SJCRH30 (cell line): ENCODE results near the gene TP53BP2. TPM values are rescaled to one million over a fixed set of nuclear protein-coding genes. Genes with fewer than 3 reads are reported as not detected.
"Not testable (repeated sequence)": the region's sequence is repeated elsewhere in the genome, so short reads cannot be mapped to it uniquely, and the experiment has no call there.

Source experiments
- DNase-seq, 2 experiments: peaks; one replicate each; pipeline ENCODE4 v3.0.0-alpha.2; 2015 to 2020
- H3K27ac ChIP-seq: fragments of 250-450 bp; sonication (Bioruptor Pico); 2 replicates; pipeline ENCODE4 v1.5.1; 2020; ENCODE audit warnings: mild to moderate bottlenecking, moderate library complexity
- H3K27me3 ChIP-seq: fragments of 250-450 bp; sonication (Bioruptor Pico); 2 replicates; pipeline ENCODE4 v1.5.1; 2020; ENCODE audit warnings: mild to moderate bottlenecking, moderate library complexity
- H3K36me3 ChIP-seq: fragments of 250-450 bp; sonication (Bioruptor Pico); 2 replicates; pipeline ENCODE4 v1.5.1; 2020; ENCODE audit warnings: mild to moderate bottlenecking, moderate library complexity
- H3K4me1 ChIP-seq: fragments of 250-450 bp; sonication (Bioruptor Pico); 2 replicates; pipeline ENCODE4 v1.5.1; 2020; ENCODE audit warnings: mild to moderate bottlenecking, moderate library complexity
- H3K4me3 ChIP-seq: fragments of 250-450 bp; sonication (Bioruptor Pico); 2 replicates; pipeline ENCODE4 v1.5.1; 2020; ENCODE audit warnings: mild to moderate bottlenecking, moderate library complexity
- H3K9me3 ChIP-seq: fragments of 250-450 bp; sonication (Bioruptor Pico); replicated peaks from 2 replicates; pipeline ENCODE4 v1.5.1; 2020; ENCODE audit warnings: mild to moderate bottlenecking, moderate library complexity
- total RNA-seq: library from RNA; depleted of rRNA; stranded (reverse); fragments of >200 nt; shearing (Covaris generic); gene quantifications from 2 replicates; pipeline ENCODE4 v1.2.3, GENCODE V29; 2014

Gene TP53BP2
- total RNA-seq, 1 experiment from 2014 or later = 54.4 TPM

- Histone ChIP-seq H3K36me3 (no peaks in the 10 kb centered on the region), H3K27me3 (no peaks in the 10 kb centered on the region), H3K27ac (no peak overlapping the region), H3K9me3 (no peaks in the 10 kb centered on the region), H3K4me3 (no peak overlapping the region), H3K4me1 (no peaks in the 10 kb centered on the region)
- DNase-seq = no peak
Measured at GRCh38 chr1:223827193-223827663, 18.5 kb downstream of the TP53BP2 start.

GRCh38 chr1:223825767-223826748 lies 19.7 kb downstream of the TP53BP2 start:
- no peak overlapping the region for H3K4me3 ChIP-seq
- no peak for DNase-seq
- no peaks in the 10 kb centered on the region for H3K9me3 ChIP-seq
- peaks cover 3% of the 10 kb centered on the region; the same call in 1 of the 2 replicates for H3K36me3 ChIP-seq
- no peaks in the 10 kb centered on the region for H3K4me1 ChIP-seq
- no peak overlapping the region for H3K27ac ChIP-seq
- no peaks in the 10 kb centered on the region for H3K27me3 ChIP-seq

- H3K4me3 ChIP-seq = no peak overlapping the region
- no peak for DNase-seq
- H3K27me3 ChIP-seq = no peaks in the 10 kb centered on the region
- peaks cover 7% of the 10 kb centered on the region for H3K36me3 ChIP-seq
- H3K27ac ChIP-seq = no peak overlapping the region
- no peaks in the 10 kb centered on the region for H3K9me3 ChIP-seq
- H3K4me1 ChIP-seq = peaks cover 9% of the 10 kb centered on the region
Measured at GRCh38 chr1:223824712-223825111, 21.0 kb downstream of the TP53BP2 start.

GRCh38 chr1:223824287-223824686 lies 21.5 kb downstream of the TP53BP2 start:
- no peaks in the 10 kb centered on the region for H3K27me3 ChIP-seq
- H3K4me1 ChIP-seq = peaks cover 11% of the 10 kb centered on the region
- H3K36me3 ChIP-seq = peaks cover 7% of the 10 kb centered on the region
- no peak overlapping the region for H3K27ac ChIP-seq
- H3K4me3 ChIP-seq = no peak overlapping the region
- DNase-seq = no peak
- no peaks in the 10 kb centered on the region for H3K9me3 ChIP-seq

GRCh38 chr1:223820971-223821370 lies 24.8 kb downstream of the TP53BP2 start:
- H3K9me3 ChIP-seq = no peaks in the 10 kb centered on the region
- peaks cover 11% of the 10 kb centered on the region for H3K4me1 ChIP-seq
- no peaks in the 10 kb centered on the region for H3K27me3 ChIP-seq
- H3K4me3 ChIP-seq = no peak overlapping the region
- no peak overlapping the region for H3K27ac ChIP-seq
- DNase-seq = no peak
- H3K36me3 ChIP-seq = peaks cover 21% of the 10 kb centered on the region

GRCh38 chr1:223820515-223820858 lies 25.3 kb downstream of the TP53BP2 start:
- Histone ChIP-seq H3K27ac (no peak overlapping the region), H3K4me1 (peaks cover 11% of the 10 kb centered on the region), H3K27me3 (no peaks in the 10 kb centered on the region), H3K9me3 (no peaks in the 10 kb centered on the region), H3K36me3 (peaks cover 21% of the 10 kb centered on the region), H3K4me3 (no peak overlapping the region)
- no peak for DNase-seq

GRCh38 chr1:223819730-223820514 lies 25.8 kb downstream of the TP53BP2 start:
- DNase-seq = peak; percentile 44 to 57
- Histone ChIP-seq H3K4me1 (peaks cover 16% of the 10 kb centered on the region), H3K36me3 (peaks cover 23% of the 10 kb centered on the region), H3K9me3 (no peaks in the 10 kb centered on the region), H3K27ac (peak overlapping the region; percentile 2; the same call in 1 of the 2 replicates), H3K4me3 (no peak overlapping the region), H3K27me3 (no peaks in the 10 kb centered on the region)

GRCh38 chr1:223817265-223817664 lies 28.5 kb downstream of the TP53BP2 start:
- not testable (repeated sequence) for H3K27me3 ChIP-seq, H3K4me3 ChIP-seq, H3K27ac ChIP-seq, DNase-seq, H3K9me3 ChIP-seq
- Histone ChIP-seq H3K4me1 (peaks cover 19% of the 10 kb centered on the region), H3K36me3 (peaks cover 42% of the 10 kb centered on the region)

- Histone ChIP-seq H3K36me3 (peaks cover 47% of the 10 kb centered on the region), H3K27me3 (no peaks in the 10 kb centered on the region), H3K27ac (no peak overlapping the region), H3K4me3 (no peak overlapping the region), H3K9me3 (no peaks in the 10 kb centered on the region), H3K4me1 (peaks cover 19% of the 10 kb centered on the region)
- no peak for DNase-seq
Measured at GRCh38 chr1:223815865-223816264, 29.9 kb downstream of the TP53BP2 start.

GRCh38 chr1:223815020-223815853 lies 30.5 kb downstream of the TP53BP2 start:
- H3K4me3 ChIP-seq = no peak overlapping the region
- peaks cover 46% of the 10 kb centered on the region for H3K36me3 ChIP-seq
- DNase-seq = no peak
- H3K27me3 ChIP-seq = no peaks in the 10 kb centered on the region
- no peaks in the 10 kb centered on the region for H3K9me3 ChIP-seq
- no peak overlapping the region for H3K27ac ChIP-seq
- H3K4me1 ChIP-seq = peaks cover 16% of the 10 kb centered on the region

GRCh38 chr1:223813645-223814044 lies 32.1 kb downstream of the TP53BP2 start:
- no peak overlapping the region for H3K27ac ChIP-seq
- no peaks in the 10 kb centered on the region for H3K9me3 ChIP-seq
- peaks cover 8% of the 10 kb centered on the region for H3K4me1 ChIP-seq
- no peak overlapping the region for H3K4me3 ChIP-seq
- H3K36me3 ChIP-seq = peaks cover 59% of the 10 kb centered on the region
- DNase-seq = no peak
- H3K27me3 ChIP-seq = no peaks in the 10 kb centered on the region

- no peaks in the 10 kb centered on the region; the same call in 1 of the 2 replicates for H3K9me3 ChIP-seq
- peaks cover 67% of the 10 kb centered on the region for H3K36me3 ChIP-seq
- H3K27ac ChIP-seq = no peak overlapping the region
- peak in 1 of 2 experiments; percentile 37 for DNase-seq
- peaks cover 8% of the 10 kb centered on the region for H3K4me1 ChIP-seq
- H3K4me3 ChIP-seq = no peak overlapping the region
- no peaks in the 10 kb centered on the region for H3K27me3 ChIP-seq
Measured at GRCh38 chr1:223811634-223812101, 34.1 kb downstream of the TP53BP2 start.

- DNase-seq = no peak
- peaks cover 70% of the 10 kb centered on the region for H3K36me3 ChIP-seq
Measured at GRCh38 chr1:223810586-223810985, 35.2 kb downstream of the TP53BP2 start.

GRCh38 chr1:223809905-223810304 lies 35.8 kb downstream of the TP53BP2 start:
- H3K27me3 ChIP-seq, DNase-seq, H3K9me3 ChIP-seq, H3K4me3 ChIP-seq, H3K4me1 ChIP-seq, H3K27ac ChIP-seq: not testable (repeated sequence)
- H3K36me3 ChIP-seq = peaks cover 72% of the 10 kb centered on the region

More at GRCh38 chr1:223810586-223810985, 35.2 kb downstream of the TP53BP2 start:
- Histone ChIP-seq H3K27me3 (no peaks in the 10 kb centered on the region), H3K27ac (no peak overlapping the region), H3K9me3 (no peaks in the 10 kb centered on the region; the same call in 1 of the 2 replicates), H3K4me1 (peaks cover 8% of the 10 kb centered on the region), H3K4me3 (no peak overlapping the region)
